ENCODE measurements around the gene NAALADL2.
"Not testable (repeated sequence)": the region's sequence is repeated elsewhere in the genome, so short reads cannot be mapped to it uniquely, and the experiment has no call there.

The NAALADL2 gene

GRCh38 chr3:175798326-175798725 is 939.2 kb downstream of the NAALADL2 start:
- in situ Hi-C loops (cut with MboI; ENCODE audit: low sequenced_read_pairs) = no loop called here

GRCh38 chr3:175805825-175806224 is 946.7 kb downstream of the NAALADL2 start:
- in situ Hi-C loops (cut with MboI; ENCODE audit: low sequenced_read_pairs) = no loop called here

- in situ Hi-C loops (cut with MboI; ENCODE audit: low sequenced_read_pairs) = no loop called here
These were observed 948.0 kb downstream of the NAALADL2 start for GRCh38 chr3:175807175-175807574.

GRCh38 chr3:175818811-175819464 is 959.8 kb downstream of the NAALADL2 start:
- in situ Hi-C loops (cut with MboI; ENCODE audit: low sequenced_read_pairs) = no loop called here

- in situ Hi-C loops (cut with MboI; ENCODE audit: low sequenced_read_pairs) = not testable (repeated sequence)
These were observed 963.8 kb downstream of the NAALADL2 start for GRCh38 chr3:175822766-175823491.

GRCh38 chr3:175825016-175825580 is 966.0 kb downstream of the NAALADL2 start:
- in situ Hi-C loops (cut with MboI; ENCODE audit: low sequenced_read_pairs) = not testable (repeated sequence)

GRCh38 chr3:175826759-175827158 is 967.6 kb downstream of the NAALADL2 start:
- in situ Hi-C loops (cut with MboI; ENCODE audit: low sequenced_read_pairs) = no loop called here

- in situ Hi-C loops (cut with MboI; ENCODE audit: low sequenced_read_pairs) = not testable (repeated sequence)
These were observed 970.7 kb downstream of the NAALADL2 start for GRCh38 chr3:175829809-175830208.

GRCh38 chr3:175835763-175836162 is 976.6 kb downstream of the NAALADL2 start:
- in situ Hi-C loops (cut with MboI; ENCODE audit: low sequenced_read_pairs) = not testable (repeated sequence)

- in situ Hi-C loops (cut with MboI; ENCODE audit: low sequenced_read_pairs) = no loop called here
These were observed 977.5 kb downstream of the NAALADL2 start for GRCh38 chr3:175836617-175837016.

GRCh38 chr3:175837962-175838361 is 978.8 kb downstream of the NAALADL2 start:
- in situ Hi-C loops (cut with MboI; ENCODE audit: low sequenced_read_pairs) = no loop called here

GRCh38 chr3:175839366-175840005 is 980.4 kb downstream of the NAALADL2 start:
- in situ Hi-C loops (cut with MboI; ENCODE audit: low sequenced_read_pairs) = no loop called here

- in situ Hi-C loops (cut with MboI; ENCODE audit: low sequenced_read_pairs) = no loop called here
These were observed 992.4 kb downstream of the NAALADL2 start for GRCh38 chr3:175851541-175851940.

- in situ Hi-C loops (cut with MboI; ENCODE audit: low sequenced_read_pairs) = no loop called here
These were observed 993.4 kb downstream of the NAALADL2 start for GRCh38 chr3:175852560-175852959.

- in situ Hi-C loops (cut with MboI; ENCODE audit: low sequenced_read_pairs) = no loop called here
These were observed 998.6 kb downstream of the NAALADL2 start for GRCh38 chr3:175857666-175858270.

All from HL-60/S4 treated with phorbol 12-myristate 13-acetate at 8.2 ng/mL for 4 days and 3 days (cell line).